ENCODE results near the gene GGA3. TPM values are rescaled to one million over a fixed set of nuclear protein-coding genes. Genes with fewer than 3 reads are reported as not detected.

Gene GGA3
- total RNA-seq, 1 donor from 2014 or later: 64.4 TPM

DNA sequence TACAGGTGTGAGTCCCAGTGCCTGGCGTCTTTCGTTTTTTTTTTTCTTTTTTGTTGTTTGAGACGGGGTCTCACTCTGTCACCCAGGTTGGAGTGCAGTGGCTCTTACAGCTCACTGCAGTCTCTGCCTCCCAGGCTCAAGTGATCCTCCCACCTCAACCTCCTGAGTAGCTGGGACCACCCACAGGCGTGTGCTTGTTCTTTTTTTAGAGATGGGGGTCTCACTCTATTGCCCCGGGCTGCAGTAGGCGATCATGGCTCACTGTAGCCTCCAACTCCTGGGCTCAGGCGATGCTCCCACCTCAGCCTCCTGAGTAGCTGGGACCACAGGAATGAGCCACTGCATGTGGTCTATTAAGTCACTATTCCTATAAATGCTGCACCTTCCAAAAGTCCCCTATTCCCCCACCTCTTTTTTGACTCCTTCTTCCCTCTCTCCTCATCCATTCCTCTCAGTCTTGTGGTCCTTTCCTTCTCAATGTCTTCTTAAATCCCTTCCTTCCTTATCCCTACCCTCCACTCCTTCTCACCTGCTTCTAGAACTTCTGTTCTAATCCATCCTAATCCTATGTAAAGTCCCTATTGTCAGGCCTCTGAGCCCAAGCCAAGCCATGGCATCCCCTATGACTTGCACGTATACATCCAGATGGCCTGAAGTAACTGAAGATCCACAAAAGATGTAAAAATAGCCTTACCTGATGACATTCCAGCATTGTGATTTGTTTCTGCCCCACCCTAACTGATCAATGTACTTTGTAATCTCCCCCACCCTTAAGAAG is 9.2 kb downstream of the GGA3 start:
- Mint-ChIP-seq H3K9me3 (no peaks in the 10 kb centered on the region), H3K27me3 (no peaks in the 10 kb centered on the region), H3K4me1 (ENCODE audit: unreplicated experiment) (peaks cover 20% of the 10 kb centered on the region)

GRCh38 chr17:75250009-75250471 is 11.4 kb downstream of the GGA3 start:
- Mint-ChIP-seq H3K36me3 (no peaks in the 10 kb centered on the region), H3K4me1 (ENCODE audit: unreplicated experiment) (peaks cover 9% of the 10 kb centered on the region), H3K9me3 (no peaks in the 10 kb centered on the region), H3K27ac (peak overlapping the region; percentile 21), H3K27me3 (no peaks in the 10 kb centered on the region), H3K4me3 (no peak overlapping the region)
- TF ChIP-seq, protein P1, sequence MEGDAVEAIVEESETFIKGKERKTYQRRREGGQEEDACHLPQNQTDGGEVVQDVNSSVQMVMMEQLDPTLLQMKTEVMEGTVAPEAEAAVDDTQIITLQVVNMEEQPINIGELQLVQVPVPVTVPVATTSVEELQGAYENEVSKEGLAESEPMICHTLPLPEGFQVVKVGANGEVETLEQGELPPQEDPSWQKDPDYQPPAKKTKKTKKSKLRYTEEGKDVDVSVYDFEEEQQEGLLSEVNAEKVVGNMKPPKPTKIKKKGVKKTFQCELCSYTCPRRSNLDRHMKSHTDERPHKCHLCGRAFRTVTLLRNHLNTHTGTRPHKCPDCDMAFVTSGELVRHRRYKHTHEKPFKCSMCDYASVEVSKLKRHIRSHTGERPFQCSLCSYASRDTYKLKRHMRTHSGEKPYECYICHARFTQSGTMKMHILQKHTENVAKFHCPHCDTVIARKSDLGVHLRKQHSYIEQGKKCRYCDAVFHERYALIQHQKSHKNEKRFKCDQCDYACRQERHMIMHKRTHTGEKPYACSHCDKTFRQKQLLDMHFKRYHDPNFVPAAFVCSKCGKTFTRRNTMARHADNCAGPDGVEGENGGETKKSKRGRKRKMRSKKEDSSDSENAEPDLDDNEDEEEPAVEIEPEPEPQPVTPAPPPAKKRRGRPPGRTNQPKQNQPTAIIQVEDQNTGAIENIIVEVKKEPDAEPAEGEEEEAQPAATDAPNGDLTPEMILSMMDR (conservative IDR thresholded peaks at IDR 0.05): no peak
- DNase-seq (ENCODE audit: extremely low spot score, unreplicated experiment): no peak

More for the DNA sequence above, 9.2 kb downstream of the GGA3 start:
- Mint-ChIP-seq H3K36me3 (no peaks in the 10 kb centered on the region), H3K4me3 (no peak overlapping the region), H3K27ac (no peak overlapping the region)
- TF ChIP-seq, protein P1 (conservative IDR thresholded peaks at IDR 0.05): no peak
- no peak for DNase-seq (ENCODE audit: extremely low spot score, unreplicated experiment)

GRCh38 chr17:75249564-75249963 is 11.8 kb downstream of the GGA3 start:
- H3K9me3 Mint-ChIP-seq: no peaks in the 10 kb centered on the region
- H3K36me3 Mint-ChIP-seq: no peaks in the 10 kb centered on the region
- H3K27ac Mint-ChIP-seq: peak overlapping the region; percentile 21
- no peak overlapping the region for H3K4me3 Mint-ChIP-seq
- TF ChIP-seq, protein P1 (conservative IDR thresholded peaks at IDR 0.05): no peak
- DNase-seq (ENCODE audit: extremely low spot score, unreplicated experiment): no peak
- no peaks in the 10 kb centered on the region for H3K27me3 Mint-ChIP-seq
- peaks cover 9% of the 10 kb centered on the region for H3K4me1 Mint-ChIP-seq (ENCODE audit: unreplicated experiment)

DNA sequence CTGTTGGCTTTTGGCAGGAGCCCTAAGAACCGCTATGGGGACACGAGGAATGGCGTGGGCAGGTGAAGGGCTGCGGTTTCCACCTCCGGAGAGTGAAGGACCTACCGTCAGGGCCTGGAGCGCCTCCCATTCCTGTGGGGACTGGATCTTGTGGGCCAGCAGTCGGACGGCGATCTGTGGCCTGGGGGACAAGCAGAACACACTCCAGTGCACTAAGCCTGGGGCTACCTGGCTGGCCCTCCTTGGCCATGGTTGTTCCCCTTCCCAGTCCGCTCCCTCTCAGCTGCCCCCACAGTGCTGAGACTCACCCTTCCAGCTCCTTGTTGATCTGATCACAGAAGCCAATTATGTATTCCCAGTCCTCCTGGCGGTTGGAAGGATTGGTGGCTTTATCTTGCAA is 15.0 kb downstream of the GGA3 start:
- peaks cover 9% of the 10 kb centered on the region for H3K4me1 Mint-ChIP-seq (ENCODE audit: unreplicated experiment)
- TF ChIP-seq, protein P1 (conservative IDR thresholded peaks at IDR 0.05): no peak
- H3K9me3 Mint-ChIP-seq: no peaks in the 10 kb centered on the region
- H3K27ac Mint-ChIP-seq: no peak overlapping the region
- H3K4me3 Mint-ChIP-seq: no peak overlapping the region
- H3K27me3 Mint-ChIP-seq: no peaks in the 10 kb centered on the region
- no peak for DNase-seq (ENCODE audit: extremely low spot score, unreplicated experiment)
- H3K36me3 Mint-ChIP-seq: peaks cover 3% of the 10 kb centered on the region

DNA sequence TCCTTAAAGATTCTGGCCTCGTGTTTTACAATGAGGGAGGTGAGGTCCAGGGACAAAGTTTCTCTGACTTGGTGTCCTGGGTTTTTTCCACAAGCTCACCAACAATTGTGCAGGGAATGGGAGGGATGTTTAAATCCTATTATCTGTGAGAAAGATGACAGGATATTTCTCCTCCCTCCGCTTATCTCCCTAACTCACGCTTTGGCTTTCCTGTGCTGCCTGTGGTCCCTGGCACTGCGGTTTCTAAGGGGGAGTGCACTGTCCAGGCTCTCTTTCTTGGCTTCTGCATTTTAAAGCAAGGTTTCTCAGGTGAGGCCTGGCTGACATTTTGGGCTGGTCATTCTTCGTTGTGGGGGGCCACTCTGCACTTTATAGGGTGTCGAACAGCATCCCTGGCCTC is 16.4 kb downstream of the GGA3 start:
- Mint-ChIP-seq H3K9me3 (no peaks in the 10 kb centered on the region), H3K27ac (no peak overlapping the region), H3K4me3 (no peak overlapping the region), H3K36me3 (peaks cover 3% of the 10 kb centered on the region), H3K27me3 (no peaks in the 10 kb centered on the region), H3K4me1 (ENCODE audit: unreplicated experiment) (peaks cover 6% of the 10 kb centered on the region)
- no peak for DNase-seq (ENCODE audit: extremely low spot score, unreplicated experiment)
- TF ChIP-seq, protein P1 (conservative IDR thresholded peaks at IDR 0.05): no peak
